Nephron progenitor cell (in vitro differentiated cells): Measurements from ENCODE around the gene CHN2.

Source experiments
- DNase-seq: peaks from one replicate; pipeline ENCODE4 v3.0.0; 2021
- H3K27ac Mint-ChIP-seq: 2 replicates; pipeline ENCODE4 v1.8.0; 2021; ENCODE audit warnings: mild to moderate bottlenecking, moderate library complexity, mixed read lengths
- H3K27me3 Mint-ChIP-seq: 2 replicates; pipeline ENCODE4 v1.8.0; 2021; ENCODE audit warnings: mild to moderate bottlenecking, low read depth, mixed read lengths; ENCODE audit not compliant: poor library complexity
- H3K36me3 Mint-ChIP-seq: 2 replicates; pipeline ENCODE4 v1.8.0; 2021; ENCODE audit warnings: low read depth, mixed read lengths
- H3K4me1 Mint-ChIP-seq: 2 replicates; pipeline ENCODE4 v1.8.0; 2021; ENCODE audit warnings: mixed read lengths
- H3K4me3 Mint-ChIP-seq: 2 replicates; pipeline ENCODE4 v1.8.0; 2021; ENCODE audit warnings: mild to moderate bottlenecking, moderate library complexity, mixed read lengths
- H3K9me3 Mint-ChIP-seq: 2 replicates; pipeline ENCODE4 v1.8.0; 2021; ENCODE audit warnings: mild to moderate bottlenecking, moderate library complexity, mixed read lengths
- CTCF ChIP-seq: fragments of 200-600 bp; sonication (generic); IDR thresholded peaks from 2 replicates; pipeline ENCODE4 v1.5.0; 2021; ENCODE audit warnings: antibody characterized with exemption

CHN2 gene

GRCh38 chr7:29149036-29149435 lies 45.5 kb upstream of the CHN2 start:
- no peak overlapping the region for H3K27ac Mint-ChIP-seq
- H3K27me3 Mint-ChIP-seq = peaks cover 13% of the 10 kb centered on the region
- no peak for TF ChIP-seq CTCF
- no peak overlapping the region for H3K4me3 Mint-ChIP-seq
- peaks cover 2% of the 10 kb centered on the region for H3K9me3 Mint-ChIP-seq
- H3K4me1 Mint-ChIP-seq = peaks cover 24% of the 10 kb centered on the region
- H3K36me3 Mint-ChIP-seq = peaks cover 20% of the 10 kb centered on the region
- DNase-seq = no peak

GRCh38 chr7:29150856-29151255 lies 43.7 kb upstream of the CHN2 start:
- peaks cover 38% of the 10 kb centered on the region for H3K36me3 Mint-ChIP-seq
- no peak for DNase-seq
- no peak overlapping the region for H3K4me3 Mint-ChIP-seq
- no peak for TF ChIP-seq CTCF
- H3K27me3 Mint-ChIP-seq = peaks cover 4% of the 10 kb centered on the region
- peaks cover 14% of the 10 kb centered on the region for H3K4me1 Mint-ChIP-seq
- H3K9me3 Mint-ChIP-seq = peaks cover 19% of the 10 kb centered on the region
- H3K27ac Mint-ChIP-seq = no peak overlapping the region

- TF ChIP-seq CTCF = no peak
- Mint-ChIP-seq H3K27ac (no peak overlapping the region), H3K4me3 (no peak overlapping the region)
Measured at GRCh38 chr7:29154076-29154475, 40.5 kb upstream of the CHN2 start.

GRCh38 chr7:29156907-29157452 lies 37.6 kb upstream of the CHN2 start:
- no peaks in the 10 kb centered on the region for H3K27me3 Mint-ChIP-seq
- H3K4me3 Mint-ChIP-seq = no peak overlapping the region
- DNase-seq = no peak
- H3K4me1 Mint-ChIP-seq = peaks cover 9% of the 10 kb centered on the region
- no peak overlapping the region for H3K27ac Mint-ChIP-seq
- no peak for TF ChIP-seq CTCF
- H3K9me3 Mint-ChIP-seq = peaks cover 22% of the 10 kb centered on the region
- peaks cover 53% of the 10 kb centered on the region for H3K36me3 Mint-ChIP-seq

More at GRCh38 chr7:29154076-29154475, 40.5 kb upstream of the CHN2 start:
- Mint-ChIP-seq H3K36me3 (peaks cover 35% of the 10 kb centered on the region), H3K4me1 (peaks cover 9% of the 10 kb centered on the region), H3K27me3 (no peaks in the 10 kb centered on the region), H3K9me3 (peaks cover 22% of the 10 kb centered on the region)
- no peak for DNase-seq

GRCh38 chr7:29158795-29159423 lies 35.7 kb upstream of the CHN2 start:
- Mint-ChIP-seq H3K4me1 (peaks cover 9% of the 10 kb centered on the region), H3K4me3 (no peak overlapping the region), H3K27me3 (no peaks in the 10 kb centered on the region), H3K27ac (no peak overlapping the region), H3K36me3 (peaks cover 41% of the 10 kb centered on the region), H3K9me3 (peaks cover 21% of the 10 kb centered on the region)
- TF ChIP-seq CTCF = no peak
- DNase-seq = no peak

- no peak overlapping the region for H3K27ac Mint-ChIP-seq
- H3K27me3 Mint-ChIP-seq = no peaks in the 10 kb centered on the region
- peaks cover 15% of the 10 kb centered on the region for H3K9me3 Mint-ChIP-seq
- TF ChIP-seq CTCF = no peak
- DNase-seq = no peak
- no peak overlapping the region for H3K4me3 Mint-ChIP-seq
- peaks cover 34% of the 10 kb centered on the region for H3K36me3 Mint-ChIP-seq
- peaks cover 9% of the 10 kb centered on the region for H3K4me1 Mint-ChIP-seq
Measured at GRCh38 chr7:29160080-29160479, 34.5 kb upstream of the CHN2 start.
